Right ventricle myocardium superior (tissue), 1 donor: ENCODE data around the gene HSDL1. TPM values are rescaled to one million over a fixed set of nuclear protein-coding genes. Genes with fewer than 3 reads are reported as not detected.

ENCODE experiments used
- total RNA-seq: library from RNA; stranded (reverse); fragmentation: NEBNext Ultra II Directional; extraction: Animal tissue kit (Norgen Biotek cat#: 25700); gene quantifications from one replicate; pipeline ENCODE4 v1.2.1, GENCODE V29; 2021
- donor health status: DM: no; HTN: yes; CAD: no; lungs with severe emphysema.

The HSDL1 gene
- total RNA-seq, 1 donor from 2014 or later, result 22.6 TPM

Other genes with a start within 250 kb of the HSDL1 start
- 49.3 TPM for gene MLYCD, start 246.1 kb downstream of the HSDL1 start, total RNA-seq
- gene OSGIN1, start 191.9 kb downstream of the HSDL1 start, total RNA-seq, result 7.2 TPM
- gene NECAB2, start 176.9 kb downstream of the HSDL1 start, total RNA-seq, result 0.46 TPM
- gene SLC38A8, start 102.4 kb downstream of the HSDL1 start, total RNA-seq, result 0.78 TPM
- gene MBTPS1, start 28.2 kb downstream of the HSDL1 start, total RNA-seq, result 67.3 TPM
- gene DNAAF1, start 131 bp upstream of the HSDL1 start, total RNA-seq, result not detected
- gene TAF1C, start 41.9 kb upstream of the HSDL1 start, total RNA-seq, result 29.3 TPM
- 0.65 TPM for gene ADAD2, start 46.0 kb upstream of the HSDL1 start, total RNA-seq
- not detected for gene KCNG4, start 94.8 kb upstream of the HSDL1 start, total RNA-seq
- 1.4 TPM for gene WFDC1, start 149.7 kb upstream of the HSDL1 start, total RNA-seq
- gene ATP2C2, start 223.4 kb upstream of the HSDL1 start, total RNA-seq, result not detected